Trophoblast cell (in vitro differentiated cells and primary cell): ENCODE data around the gene MEPE.

Experiments used
- DNase-seq, 2 donors: peaks; one replicate each; pipeline ENCODE4 v3.0.0-alpha.2; 2016
- H2AFZ ChIP-seq: 2 replicates; pipeline ENCODE4 v1.6.1; 2013; ENCODE audit warnings: low read length, moderate library complexity, mild to moderate bottlenecking; ENCODE audit not compliant: insufficient read depth, poor library complexity
- H2AK5ac ChIP-seq: 2 replicates; pipeline ENCODE4 v1.6.1; 2013; ENCODE audit warnings: mild to moderate bottlenecking, low read length
- H2BK120ac ChIP-seq: 2 replicates; pipeline ENCODE4 v1.6.1; 2013; ENCODE audit warnings: low read length, mild to moderate bottlenecking, moderate library complexity; ENCODE audit not compliant: insufficient read depth, poor library complexity
- H2BK12ac ChIP-seq: 2 replicates; pipeline ENCODE4 v1.6.1; 2013; ENCODE audit warnings: mild to moderate bottlenecking, low read length, moderate library complexity
- H2BK5ac ChIP-seq: 2 replicates; pipeline ENCODE4 v1.6.1; 2013; ENCODE audit warnings: low read length, low read depth, moderate library complexity, mild to moderate bottlenecking; ENCODE audit not compliant: poor library complexity
- H3K14ac ChIP-seq: 2 replicates; pipeline ENCODE4 v1.6.1; 2013; ENCODE audit warnings: mild to moderate bottlenecking, low read length
- H3K18ac ChIP-seq: 2 replicates; pipeline ENCODE4 v1.6.1; 2013; ENCODE audit warnings: mild to moderate bottlenecking, low read length
- H3K23ac ChIP-seq: 2 replicates; pipeline ENCODE4 v1.6.1; 2013; ENCODE audit warnings: low read length
- H3K27ac ChIP-seq: 2 replicates; pipeline ENCODE4 v1.5.1; 2013; ENCODE audit warnings: low read depth, mild to moderate bottlenecking, inconsistent platforms, low read length, moderate library complexity
- H3K27me3 ChIP-seq: 2 replicates; pipeline ENCODE4 v1.6.1; 2013; ENCODE audit warnings: inconsistent platforms, mild to moderate bottlenecking, low read length, moderate library complexity; ENCODE audit not compliant: insufficient read depth
- H3K36me3 ChIP-seq, 2 experiments: 1 replicate in 1 of 2; 2 replicates in 1 of 2; pipeline ENCODE4 v1.6.1; 2013; ENCODE audit warnings: low read length in 2 of 2, mild to moderate bottlenecking in 2 of 2, moderate library complexity in 1 of 2; ENCODE audit not compliant: insufficient read depth in 2 of 2, control insufficient read depth in 1 of 2
- H3K4ac ChIP-seq: 2 replicates; pipeline ENCODE4 v1.6.1; 2013; ENCODE audit warnings: low read depth, mild to moderate bottlenecking, low read length, moderate library complexity
- H3K4me1 ChIP-seq, 2 experiments: 1 replicate in 1 of 2; 2 replicates in 1 of 2; pipeline ENCODE4 v1.6.1; 2013; ENCODE audit warnings: low read length in 2 of 2, mild to moderate bottlenecking in 2 of 2, moderate library complexity in 1 of 2; ENCODE audit not compliant: insufficient read depth in 2 of 2, control insufficient read depth in 1 of 2
- H3K4me2 ChIP-seq: 2 replicates; pipeline ENCODE4 v1.6.1; 2013; ENCODE audit warnings: inconsistent platforms, mild to moderate bottlenecking, low read length, moderate library complexity
- H3K4me3 ChIP-seq: 2 replicates; pipeline ENCODE4 v1.5.1; 2013; ENCODE audit warnings: mild to moderate bottlenecking, low read depth, low read length, inconsistent platforms
- H3K79me1 ChIP-seq: one replicate; pipeline ENCODE4 v1.6.1; 2013; ENCODE audit warnings: low read length
- H3K79me2 ChIP-seq: 2 replicates; pipeline ENCODE4 v1.6.1; 2013; ENCODE audit warnings: low read length, mild to moderate bottlenecking; ENCODE audit not compliant: control insufficient read depth, insufficient read depth, poor library complexity
- H3K9ac ChIP-seq: 2 replicates; pipeline ENCODE4 v1.6.1; 2013; ENCODE audit warnings: mild to moderate bottlenecking, low read length
- H3K9me3 ChIP-seq: 2 replicates; pipeline ENCODE4 v1.6.1; 2013; ENCODE audit warnings: low read depth, mild to moderate bottlenecking, control low read depth, inconsistent platforms, low read length; ENCODE audit not compliant: insufficient read depth
- H4K12ac ChIP-seq: 2 replicates; pipeline ENCODE4 v1.6.1; 2013; ENCODE audit warnings: low read depth, mild to moderate bottlenecking, low read length, moderate library complexity
- H4K8ac ChIP-seq: 2 replicates; pipeline ENCODE4 v1.6.1; 2013; ENCODE audit warnings: low read depth, mild to moderate bottlenecking, low read length, moderate library complexity
- H4K91ac ChIP-seq: one replicate; pipeline ENCODE4 v1.6.1; 2013; ENCODE audit warnings: low read depth, mild to moderate bottlenecking, low read length, moderate library complexity
- WGBS: extraction: QIAGEN DNeasy Blood & Tissue Kit; methylation state at CpG from one replicate; pipeline ENCODE4 v1.1.7; 2013; ENCODE audit warnings: missing lambda C conversion rate; ENCODE audit not compliant: insufficient read length, insufficient coverage; ENCODE audit errors: extremely low coverage; 5-methylcytosine and 5-hydroxymethylcytosine counted together

Gene MEPE

DNA sequence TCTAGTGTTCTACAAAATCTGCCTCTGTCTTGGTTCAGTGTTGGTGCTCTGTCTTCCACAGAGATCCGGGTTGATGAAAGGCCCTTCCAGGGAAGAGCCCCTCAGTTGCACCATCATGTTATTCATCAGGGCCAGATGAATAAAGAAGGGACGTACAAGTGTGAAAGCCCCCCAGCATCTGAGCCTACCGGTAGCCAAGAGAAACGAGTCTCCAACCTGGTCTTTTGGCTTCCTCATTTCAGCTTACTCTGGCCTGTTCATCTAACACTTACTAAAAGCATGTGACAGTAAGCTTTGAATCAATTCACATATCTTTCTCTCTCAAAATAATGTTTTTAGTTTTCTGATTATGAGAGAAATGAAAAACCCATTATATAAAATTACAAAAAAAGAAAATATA is 19.2 kb downstream of the MEPE start:
- Histone ChIP-seq H3K79me1 (peaks cover 5% of the 10 kb centered on the region), H3K18ac (no peak overlapping the region), H2BK5ac (no peak overlapping the region), H3K27me3 (no peaks in the 10 kb centered on the region), H3K4me1 (peaks cover 3 to 4% of the 10 kb centered on the region in 2 experiments), H3K36me3 (peaks cover 0 to 2% of the 10 kb centered on the region in 2 experiments), H3K14ac (no peak overlapping the region), H3K23ac (no peak overlapping the region), H4K12ac (no peak overlapping the region), H3K4me2 (no peak overlapping the region), H3K79me2 (no peaks in the 10 kb centered on the region), H2BK12ac (no peak overlapping the region), H3K27ac (no peak overlapping the region), H2AK5ac (no peak overlapping the region), H4K8ac (no peak overlapping the region), H3K4me3 (no peak overlapping the region), H3K9me3 (no peaks in the 10 kb centered on the region), H3K9ac (no peak overlapping the region), H3K4ac (no peak overlapping the region), H2BK120ac (no peak overlapping the region), H4K91ac (no peak overlapping the region), H2AFZ (no peak overlapping the region)
- WGBS: no CpG with 5 or more reads among the region's 4 CpGs
- DNase-seq: no peak

DNA sequence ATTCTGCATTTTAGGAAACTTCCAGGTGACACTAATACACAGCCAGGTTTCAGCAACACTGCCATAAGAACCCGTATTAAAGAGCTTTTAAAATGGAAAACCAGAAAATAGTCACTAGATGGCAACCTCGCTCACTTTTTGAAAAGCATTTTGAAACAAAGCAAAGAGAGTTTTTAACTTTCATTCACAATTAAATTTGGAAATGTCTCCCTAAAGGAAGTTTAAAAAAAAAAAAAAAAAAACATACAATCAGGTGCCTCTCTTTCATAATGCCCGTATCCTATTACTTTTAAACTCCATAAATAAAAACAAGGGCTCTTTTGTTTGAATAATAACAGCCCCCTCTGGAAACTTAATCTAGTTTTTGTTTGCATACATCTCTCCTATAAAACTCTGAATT is 20.3 kb downstream of the MEPE start:
- no peak overlapping the region for H2AK5ac ChIP-seq
- peak in 1 of 2 donors; percentile 84 for DNase-seq

DNA sequence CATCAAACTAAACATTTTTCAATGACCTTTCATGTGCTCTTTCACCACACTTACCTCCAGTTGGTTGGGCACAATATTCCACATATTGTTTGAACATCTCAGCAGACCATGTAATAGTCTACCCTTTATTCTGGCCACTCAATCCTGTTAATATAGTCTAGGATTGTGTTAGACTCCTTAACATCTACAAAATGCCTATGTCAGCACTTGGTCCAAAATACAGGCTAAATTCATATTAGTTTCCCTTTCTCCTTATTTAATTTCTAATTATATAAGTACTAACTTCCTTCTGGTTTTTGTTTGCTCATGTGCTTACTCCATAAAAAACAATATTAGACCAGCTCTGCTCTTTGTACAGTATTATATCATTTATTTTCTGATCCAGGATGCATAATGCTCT is 21.1 kb downstream of the MEPE start:
- H3K18ac ChIP-seq: no peak overlapping the region
- no peak overlapping the region for H3K27ac ChIP-seq
- H2AFZ ChIP-seq: no peak overlapping the region
- no peak overlapping the region for H3K4me2 ChIP-seq
- H3K36me3 ChIP-seq: peaks cover 0 to 2% of the 10 kb centered on the region in 2 experiments
- no peaks in the 10 kb centered on the region for H3K27me3 ChIP-seq
- no peak overlapping the region for H3K14ac ChIP-seq
- H3K9ac ChIP-seq: no peak overlapping the region
- no peak overlapping the region for H2AK5ac ChIP-seq
- H2BK5ac ChIP-seq: no peak overlapping the region
- H3K9me3 ChIP-seq: no peaks in the 10 kb centered on the region
- H3K79me1 ChIP-seq: peaks cover 7% of the 10 kb centered on the region
- no peak overlapping the region for H4K91ac ChIP-seq
- no peak overlapping the region for H4K12ac ChIP-seq
- H3K4ac ChIP-seq: no peak overlapping the region
- peaks cover 4 to 7% of the 10 kb centered on the region in 2 experiments for H3K4me1 ChIP-seq
- no peaks in the 10 kb centered on the region for H3K79me2 ChIP-seq
- no peak overlapping the region for H4K8ac ChIP-seq
- H2BK120ac ChIP-seq: no peak overlapping the region
- H3K23ac ChIP-seq: no peak overlapping the region
- H3K4me3 ChIP-seq: no peak overlapping the region
- no peak for DNase-seq
- H2BK12ac ChIP-seq: no peak overlapping the region

More for the DNA sequence above, 20.3 kb downstream of the MEPE start:
- H3K4me1 ChIP-seq: peaks cover 4 to 7% of the 10 kb centered on the region in 2 experiments
- H3K4me2 ChIP-seq: no peak overlapping the region
- no peak overlapping the region for H3K23ac ChIP-seq
- H2BK5ac ChIP-seq: no peak overlapping the region
- H3K36me3 ChIP-seq: peaks cover 0 to 2% of the 10 kb centered on the region in 2 experiments
- H3K14ac ChIP-seq: no peak overlapping the region
- H2BK120ac ChIP-seq: no peak overlapping the region
- no peak overlapping the region for H4K8ac ChIP-seq
- no peak overlapping the region for H4K91ac ChIP-seq
- no peak overlapping the region for H3K4ac ChIP-seq
- no CpG with 5 or more reads among the region's 3 CpGs for WGBS
- H2BK12ac ChIP-seq: no peak overlapping the region
- H4K12ac ChIP-seq: no peak overlapping the region
- no peak overlapping the region for H3K4me3 ChIP-seq
- no peak overlapping the region for H3K18ac ChIP-seq
- peaks cover 7% of the 10 kb centered on the region for H3K79me1 ChIP-seq
- H3K79me2 ChIP-seq: no peaks in the 10 kb centered on the region
- H2AFZ ChIP-seq: no peak overlapping the region
- H3K27ac ChIP-seq: no peak overlapping the region
- H3K9me3 ChIP-seq: no peaks in the 10 kb centered on the region
- no peaks in the 10 kb centered on the region for H3K27me3 ChIP-seq
- H3K9ac ChIP-seq: no peak overlapping the region

DNA sequence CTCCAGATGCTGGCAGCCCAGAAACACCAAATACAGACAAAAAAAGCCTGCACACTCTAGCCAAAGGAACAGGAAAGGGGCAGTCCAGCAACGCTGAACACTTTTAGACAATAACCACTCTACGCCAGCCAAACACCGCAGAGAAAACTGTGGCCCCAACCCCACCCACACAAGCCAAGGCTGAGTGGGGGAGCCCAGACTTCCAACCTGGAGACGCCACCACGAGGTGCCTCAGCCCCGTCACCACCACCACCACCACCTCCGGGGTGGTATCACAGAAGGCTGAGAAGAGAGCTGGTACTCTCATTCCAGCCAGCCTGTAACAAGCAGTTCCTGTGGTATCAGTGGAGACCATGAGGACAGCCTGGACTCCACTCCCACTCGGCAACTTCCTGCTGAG is 22.8 kb downstream of the MEPE start:
- no peaks in the 10 kb centered on the region for H3K79me2 ChIP-seq
- H3K27me3 ChIP-seq: no peaks in the 10 kb centered on the region
- no peak for DNase-seq
- H3K14ac ChIP-seq: peak overlapping the region; percentile 7
- H2AK5ac ChIP-seq: peak overlapping the region; percentile 4
- peak overlapping the region; percentile 16 for H3K18ac ChIP-seq
- H4K8ac ChIP-seq: no peak overlapping the region
- no peak overlapping the region for H3K9ac ChIP-seq
- no peak overlapping the region for H2BK5ac ChIP-seq
- WGBS: no CpG with 5 or more reads among the region's 8 CpGs
- H2BK120ac ChIP-seq: peak overlapping the region; percentile 36
- H3K9me3 ChIP-seq: no peaks in the 10 kb centered on the region
- peak overlapping the region; percentile 9 for H2BK12ac ChIP-seq
- no peak overlapping the region for H3K4me2 ChIP-seq
- H3K4me1 ChIP-seq: peaks cover 3 to 7% of the 10 kb centered on the region in 2 experiments
- H3K27ac ChIP-seq: no peak overlapping the region
- no peak overlapping the region for H2AFZ ChIP-seq
- H3K4me3 ChIP-seq: no peak overlapping the region
- H3K79me1 ChIP-seq: peaks cover 7% of the 10 kb centered on the region
- H3K4ac ChIP-seq: peak overlapping the region; percentile 31
- peak overlapping the region; percentile 35 for H4K12ac ChIP-seq
- H3K23ac ChIP-seq: no peak overlapping the region
- H4K91ac ChIP-seq: no peak overlapping the region
- peaks cover 0 to 2% of the 10 kb centered on the region in 2 experiments for H3K36me3 ChIP-seq
